ENCODE results near the gene SRC. TPM values are rescaled to one million over a fixed set of nuclear protein-coding genes. Genes with fewer than 3 reads are reported as not detected.

The SRC gene
- total RNA-seq, 4 donors from 2014 or later, result 10.3 to 21.4 (median 12.9) TPM

- TF ChIP-seq, protein P1, sequence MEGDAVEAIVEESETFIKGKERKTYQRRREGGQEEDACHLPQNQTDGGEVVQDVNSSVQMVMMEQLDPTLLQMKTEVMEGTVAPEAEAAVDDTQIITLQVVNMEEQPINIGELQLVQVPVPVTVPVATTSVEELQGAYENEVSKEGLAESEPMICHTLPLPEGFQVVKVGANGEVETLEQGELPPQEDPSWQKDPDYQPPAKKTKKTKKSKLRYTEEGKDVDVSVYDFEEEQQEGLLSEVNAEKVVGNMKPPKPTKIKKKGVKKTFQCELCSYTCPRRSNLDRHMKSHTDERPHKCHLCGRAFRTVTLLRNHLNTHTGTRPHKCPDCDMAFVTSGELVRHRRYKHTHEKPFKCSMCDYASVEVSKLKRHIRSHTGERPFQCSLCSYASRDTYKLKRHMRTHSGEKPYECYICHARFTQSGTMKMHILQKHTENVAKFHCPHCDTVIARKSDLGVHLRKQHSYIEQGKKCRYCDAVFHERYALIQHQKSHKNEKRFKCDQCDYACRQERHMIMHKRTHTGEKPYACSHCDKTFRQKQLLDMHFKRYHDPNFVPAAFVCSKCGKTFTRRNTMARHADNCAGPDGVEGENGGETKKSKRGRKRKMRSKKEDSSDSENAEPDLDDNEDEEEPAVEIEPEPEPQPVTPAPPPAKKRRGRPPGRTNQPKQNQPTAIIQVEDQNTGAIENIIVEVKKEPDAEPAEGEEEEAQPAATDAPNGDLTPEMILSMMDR (IDR thresholded peaks at IDR 0.05; ENCODE audit: low read depth), result no peak
Measured at GRCh38 chr20:37309936-37310590, 35.9 kb upstream of the SRC start.

DNA sequence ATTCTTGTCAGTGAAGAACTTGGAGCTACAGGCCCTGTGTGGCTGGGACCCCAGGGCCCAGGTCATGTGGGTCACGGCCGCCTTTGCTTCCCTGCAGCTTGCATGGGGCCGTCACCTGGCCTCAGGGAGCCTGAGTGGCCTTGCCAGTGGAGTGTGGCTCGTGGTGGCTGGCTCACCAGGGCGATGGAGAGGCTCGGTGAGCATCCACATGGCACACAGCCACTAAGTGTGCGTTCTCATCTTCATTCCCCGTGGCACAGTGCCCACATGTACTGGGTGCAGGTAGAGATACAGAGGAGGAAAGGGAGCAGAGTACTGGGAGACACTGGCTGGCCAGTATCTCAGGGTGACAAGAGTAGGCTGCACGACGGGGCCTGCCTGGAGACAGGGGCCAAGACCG lies 35.0 kb upstream of the SRC start:
- TF ChIP-seq, protein P1 (IDR thresholded peaks at IDR 0.05; ENCODE audit: low read depth), result no peak

GRCh38 chr20:37311710-37312355 lies 34.1 kb upstream of the SRC start:
- TF ChIP-seq, protein P1 (IDR thresholded peaks at IDR 0.05; ENCODE audit: low read depth), result no peak

DNA sequence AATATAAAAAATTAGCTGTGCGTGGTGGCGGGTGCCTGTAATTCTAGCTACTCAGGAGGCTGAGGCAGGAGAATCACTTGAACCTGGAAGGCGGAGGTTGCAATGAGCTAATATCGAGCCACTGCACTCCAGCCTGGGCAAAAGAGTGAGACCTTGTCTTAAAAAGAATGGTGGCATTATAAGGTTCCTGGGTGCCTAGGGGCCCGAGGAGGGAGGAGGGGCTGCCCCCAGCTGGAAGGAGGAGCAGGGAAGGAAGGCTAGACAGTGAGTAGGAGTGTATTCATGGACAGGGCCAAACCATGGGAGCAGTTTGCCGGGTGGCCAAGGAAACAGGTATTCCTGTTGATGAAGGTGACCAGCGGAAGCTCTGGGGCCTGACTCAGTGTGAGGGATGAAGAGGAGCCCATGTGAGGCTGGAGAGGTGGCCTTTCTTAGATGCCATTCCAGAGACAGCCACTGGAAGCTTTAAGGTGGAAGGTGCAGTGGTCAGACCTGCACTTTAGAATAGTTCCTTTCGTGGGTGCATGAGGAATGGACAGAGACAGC lies 32.3 kb upstream of the SRC start:
- TF ChIP-seq, protein P1 (IDR thresholded peaks at IDR 0.05; ENCODE audit: low read depth), result no peak

DNA sequence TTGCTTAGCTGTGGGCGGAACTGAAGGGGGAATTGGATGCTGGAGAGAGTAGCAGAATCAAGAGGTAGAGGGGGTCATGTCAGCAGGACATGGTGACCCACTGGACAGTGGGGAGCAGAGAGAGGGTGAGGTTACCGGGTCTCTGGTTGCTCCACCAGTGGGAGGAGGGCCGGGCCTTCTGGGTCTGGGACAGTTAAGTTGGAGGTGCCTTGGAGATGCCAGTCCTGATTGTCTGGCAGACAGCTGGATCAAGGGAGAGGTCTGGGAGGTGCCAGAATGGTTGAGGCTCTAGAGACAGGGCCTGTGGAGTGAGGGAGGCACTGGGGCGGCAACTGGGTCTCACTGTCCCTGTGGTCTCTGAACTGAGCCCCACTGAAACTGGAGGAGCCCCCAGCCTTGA lies 31.8 kb upstream of the SRC start:
- TF ChIP-seq, protein P1 (IDR thresholded peaks at IDR 0.05; ENCODE audit: low read depth), result no peak

DNA sequence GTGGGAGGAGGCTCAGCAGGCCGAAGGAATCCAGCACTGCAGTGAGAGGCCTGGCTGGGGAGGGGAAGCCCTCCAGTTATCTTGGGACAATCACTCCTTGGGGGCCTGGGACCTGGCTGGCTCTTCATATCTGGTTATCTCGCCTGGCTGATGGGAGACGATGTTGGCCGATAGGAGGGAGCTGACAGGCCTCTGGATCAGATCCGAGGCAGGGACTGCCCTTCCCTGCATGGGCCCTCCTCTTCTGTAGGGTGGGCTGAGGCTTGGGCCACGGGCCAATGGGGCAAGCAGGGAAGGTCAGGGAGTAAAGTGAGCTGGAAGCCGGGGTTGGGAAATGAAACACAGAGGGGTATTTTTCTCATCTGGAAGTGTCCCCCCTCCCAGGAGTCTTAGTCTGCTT lies 31.3 kb upstream of the SRC start:
- TF ChIP-seq, protein P1 (IDR thresholded peaks at IDR 0.05; ENCODE audit: low read depth), result no peak

DNA sequence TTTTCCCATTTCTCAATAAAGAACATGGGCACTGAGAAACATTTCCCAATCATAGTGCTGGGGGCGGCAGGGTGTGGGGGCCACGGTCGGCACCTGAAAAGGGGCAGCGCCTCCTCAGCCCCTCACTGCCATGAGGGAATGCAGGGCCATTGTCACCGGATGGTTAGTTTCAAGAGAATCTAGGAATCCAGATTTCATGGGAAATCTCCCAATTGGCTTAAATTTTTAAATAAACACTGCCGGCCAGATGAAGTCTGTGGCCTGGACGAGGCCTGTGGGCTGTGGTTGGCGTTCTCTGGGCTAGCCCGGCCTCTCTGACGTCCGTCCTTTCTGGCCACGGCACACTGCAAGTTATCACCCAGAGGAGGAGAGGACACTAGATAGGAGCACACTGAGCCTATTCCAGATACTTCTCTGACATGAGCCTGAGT lies 30.9 kb upstream of the SRC start:
- TF ChIP-seq, protein P1 (IDR thresholded peaks at IDR 0.05; ENCODE audit: low read depth), result no peak

All from subcutaneous adipose tissue (tissue), 4 donors.